HCT116 (cell line): ENCODE results near the gene G6PD. TPM values are rescaled to one million over a fixed set of nuclear protein-coding genes. Genes with fewer than 3 reads are reported as not detected.

Source experiments
- ATAC-seq: fragments of 200-7000 bp; cut with Tn5 transposase; 2 replicates; pipeline ENCODE4 v1.9.1; 2020; ENCODE audit warnings: mild to moderate bottlenecking, moderate library complexity
- BruUV-seq: library from RNA; stranded (reverse); fragments of 400-500 nt; replicated peaks from 2 replicates; lab custom pipeline; 2021; lab: Mats Ljungman, UMichigan
- CTCF ChIA-PET: fragments of 300-600 bp; sonication (Branson Sonifier 250); formaldehyde crosslinking; loops from one replicate; lab custom pipeline; 2021; ENCODE audit warnings: antibody characterized with exemption; lab: Charles Lee
- POLR2A ChIA-PET: fragments of 300-600, 350-600 bp; sonication (Branson Sonifier 250); formaldehyde crosslinking; loops from one replicate; lab custom pipeline; 2021; ENCODE audit warnings: antibody characterized with exemption; lab: Charles Lee
- RAD21 ChIA-PET, 2 experiments: fragments of 300-600 bp; sonication (Branson Sonifier 250); formaldehyde crosslinking; loops; one replicate each; lab custom pipeline; 2023; ENCODE audit warnings: low total read pairs in 2 of 2; ENCODE audit not compliant: uncharacterized antibody in 2 of 2, unreplicated experiment in 2 of 2, low non-redundant PET in 1 of 2; lab: Charles Lee
- DNase-seq: peaks from one replicate; pipeline ENCODE4 v3.0.0-alpha.2; 2010; ENCODE audit warnings: low read depth, low spot score
- H2AFZ ChIP-seq: fragments of 200-600 bp; shearing (Covaris generic), sonication (generic); 2 replicates; pipeline ENCODE4 v1.6.1; 2017; ENCODE audit warnings: low read depth, mixed run types, mixed read lengths, antibody characterized with exemption, low read length; ENCODE audit not compliant: poor library complexity, severe bottlenecking
- H3K27ac ChIP-seq: 2 replicates; pipeline ENCODE4 v1.5.1; 2012; ENCODE audit warnings: low read depth, low read length
- H3K27me3 ChIP-seq: fragments of 200-600 bp; sonication (generic); 2 replicates; pipeline ENCODE4 v1.6.1; 2016; ENCODE audit warnings: mixed run types, low read length, mixed read lengths; ENCODE audit not compliant: insufficient read depth
- H3K36me3 ChIP-seq, 2 experiments: fragments of 200-500 bp in 1 of 2; fragments of 200-600 bp in 1 of 2; sonication (Bioruptor generic) in 1 of 2; sonication (generic) in 1 of 2; 2 replicates each; pipeline versions ENCODE4 v1.5.1 to v1.6.1; 2014 to 2016; ENCODE audit warnings: low read length in 2 of 2, inconsistent platforms in 1 of 2, mixed read lengths in 1 of 2, mixed run types in 1 of 2; ENCODE audit not compliant: insufficient read depth in 2 of 2, control insufficient read depth in 1 of 2
- H3K4me1 ChIP-seq, 2 experiments: fragments of 200-600 bp in 1 of 2; sonication (generic) in 1 of 2; 2 replicates each; pipeline versions ENCODE4 v1.5.1 to v1.6.1; 2012 to 2017; ENCODE audit warnings: low read length in 2 of 2, inconsistent platforms in 1 of 2, mild to moderate bottlenecking in 1 of 2, mixed read lengths in 1 of 2, mixed run types in 1 of 2, moderate library complexity in 1 of 2; ENCODE audit not compliant: insufficient read depth in 2 of 2, control insufficient read depth in 1 of 2
- H3K4me2 ChIP-seq: fragments of 200-600 bp; sonication (generic); 2 replicates; pipeline ENCODE4 v1.6.1; 2017; ENCODE audit warnings: mixed run types, low read length, mixed read lengths
- H3K4me3 ChIP-seq, 2 experiments: fragments of 200-600 bp in 1 of 2; sonication (generic) in 1 of 2; replicated peaks in 1 of 2; 2 replicates each; pipeline ENCODE4 v1.5.1; 2011 to 2016; ENCODE audit warnings: low read length in 2 of 2, control low read depth in 1 of 2, low read depth in 1 of 2, mild to moderate bottlenecking in 1 of 2, mixed read lengths in 1 of 2, mixed run types in 1 of 2
- H3K79me2 ChIP-seq: fragments of 200-600 bp; sonication (generic); 2 replicates; pipeline ENCODE4 v1.6.1; 2017; ENCODE audit warnings: mild to moderate bottlenecking, mixed run types, low read length, moderate library complexity, mixed read lengths; ENCODE audit not compliant: insufficient read depth
- H3K9ac ChIP-seq: fragments of 200-600 bp; sonication (generic); 2 replicates; pipeline ENCODE4 v1.6.1; 2016; ENCODE audit warnings: low read length, mixed read lengths
- H3K9me2 ChIP-seq: fragments of 200-600 bp; sonication (generic), shearing (Covaris generic); 2 replicates; pipeline ENCODE4 v1.6.1; 2017; ENCODE audit warnings: mixed run types, mild to moderate bottlenecking, moderate library complexity; ENCODE audit not compliant: insufficient read depth
- H3K9me3 ChIP-seq, 2 experiments: fragments of 200-500 bp in 1 of 2; fragments of 200-600 bp in 1 of 2; sonication (Bioruptor generic) in 1 of 2; sonication (generic) in 1 of 2; 2 replicates each; pipeline ENCODE4 v1.6.1; 2014 to 2017; ENCODE audit warnings: low read length in 2 of 2, mixed read lengths in 2 of 2, inconsistent platforms in 1 of 2, low read depth in 1 of 2, mild to moderate bottlenecking in 1 of 2, mixed run types in 1 of 2, moderate library complexity in 1 of 2; ENCODE audit not compliant: control insufficient read depth in 1 of 2, insufficient read depth in 1 of 2
- H4K20me1 ChIP-seq: fragments of 200-600 bp; sonication (generic), shearing (Covaris generic); 2 replicates; pipeline ENCODE4 v1.6.1; 2017; ENCODE audit warnings: mixed run types, mild to moderate bottlenecking, moderate library complexity; ENCODE audit not compliant: insufficient read depth
- ATF3 ChIP-seq: IDR thresholded peaks from 2 replicates; pipeline ENCODE4 v1.6.1; 2012
- CTCF ChIP-seq, 3 experiments: fragments of 200-600 bp in 1 of 3; sonication (generic) in 1 of 3; IDR thresholded peaks in 2 of 3; conservative IDR thresholded peaks in 1 of 3; 2 replicates each; pipeline ENCODE4 v1.5.1; 2012 to 2017; ENCODE audit warnings: low read depth in 2 of 3, low read length in 2 of 3, antibody characterized with exemption in 1 of 3, borderline replicate concordance in 1 of 3, control low read depth in 1 of 3, mild to moderate bottlenecking in 1 of 3, mixed read lengths in 1 of 3, mixed run types in 1 of 3, moderate library complexity in 1 of 3; ENCODE audit not compliant: insufficient read depth in 1 of 3
- EZH2 ChIP-seq: fragments of 200-600 bp; sonication (generic); IDR thresholded peaks from 2 replicates; pipeline ENCODE4 v1.6.1; 2017; ENCODE audit warnings: antibody characterized with exemption, mixed run types
- ZFX ChIP-seq: fragments of 450-650 bp; IDR thresholded peaks from 2 replicates; pipeline ENCODE4 v1.6.1; 2017
- intact Hi-C: fragments of 100-400 bp; cut with micrococcal nuclease; formaldehyde crosslinking; loops from 2 replicates; pipeline ENCODE4 v1.10.0; 2022
- total RNA-seq: library from RNA; stranded (reverse); gene quantifications from one replicate; pipeline ENCODE4 v1.2.1, GENCODE V29; 2021; ENCODE audit not compliant: unreplicated experiment

G6PD gene
- total RNA-seq, 1 experiment from 2014 or later, result 109 TPM

- CTCF ChIA-PET, result interaction anchor here (1.1 kb wide), 1 partner anchor 114 kb away, joined by 3 read pairs; no protein-coding TSS in a partner anchor
- Histone ChIP-seq H3K4me3 (no peak overlapping the region), H3K27ac (peak overlapping the region; percentile 92), H3K27me3 (no peaks in the 10 kb centered on the region), H3K9me2 (no peaks in the 10 kb centered on the region), H3K79me2 (peaks cover 15% of the 10 kb centered on the region), H3K4me1 (peaks cover 7 to 36% of the 10 kb centered on the region in 2 experiments; a peak in 3 of 4 replicates), H2AFZ (no peak overlapping the region), H3K36me3 (peaks cover 0 to 10% of the 10 kb centered on the region in 2 experiments; a peak in 1 of 4 replicates), H3K4me2 (peak overlapping the region; percentile 70; the same call in 1 of the 2 replicates), H3K9ac (no peak overlapping the region), H4K20me1 (no peaks in the 10 kb centered on the region), H3K9me3 (no peaks in the 10 kb centered on the region)
- ATAC-seq, result no peak
- intact Hi-C loops, result no loop called here
- TF ChIP-seq EZH2 (no peak), ATF3 (no peak)
- DNase-seq, result no peak
- POLR2A ChIA-PET, result no interaction called here
- RAD21 ChIA-PET, result no interaction called here
- no TSS peak for BruUV-seq
Measured at GRCh38 chrX:154487518-154488290, 58.9 kb downstream of the G6PD start.

- ChIA-PET RAD21 (no interaction called here), CTCF (interaction anchor here (1.1 kb wide), 1 partner anchor 113 kb away, joined by 3 read pairs; no protein-coding TSS in a partner anchor), POLR2A (interaction anchor here (0.6 kb wide), 1 partner anchor 117 kb away, joined by 4 read pairs; no protein-coding TSS in a partner anchor)
- H3K27me3 ChIP-seq, result no peaks in the 10 kb centered on the region
- peaks cover 7 to 36% of the 10 kb centered on the region in 2 experiments; a peak in 3 of 4 replicates for H3K4me1 ChIP-seq
- no peaks in the 10 kb centered on the region for H3K9me3 ChIP-seq
- H2AFZ ChIP-seq, result no peak within 1 kb of the TSS
- peak; percentile 38 for ATAC-seq
- H3K36me3 ChIP-seq, result peaks cover 0 to 10% of the 10 kb centered on the region in 2 experiments; a peak in 1 of 4 replicates
- intact Hi-C loops, result no loop called here
- H3K4me3 ChIP-seq, result peak within 1 kb of the TSS; percentile 59 to 67
- no peaks in the 10 kb centered on the region for H4K20me1 ChIP-seq
- H3K79me2 ChIP-seq, result peaks cover 15% of the 10 kb centered on the region
- no peak for TF ChIP-seq CTCF (IDR thresholded peaks at IDR 0.05 in 2 of 3, conservative IDR thresholded peaks at IDR 0.05 in 1 of 3; ENCODE audit: borderline replicate concordance in 1 of 3, insufficient read depth in 1 of 3, low read depth in 2 of 3, low read length in 2 of 3)
- peak; percentile 9 for TF ChIP-seq ZFX
- peak within 1 kb of the TSS; percentile 92 for H3K27ac ChIP-seq
- H3K9me2 ChIP-seq, result no peaks in the 10 kb centered on the region
- peak; percentile 12 for DNase-seq
- BruUV-seq, result no TSS peak
- H3K9ac ChIP-seq, result peak within 1 kb of the TSS; percentile 77
- H3K4me2 ChIP-seq, result peak within 1 kb of the TSS; percentile 74
Measured at GRCh38 chrX:154486396-154487207, 60.0 kb downstream of the G6PD start, which contains the start of gene UBL4A. UBL4A (minus strand) TSS chrX:154486615; CDS start chrX:154486584, 31 bp downstream.
